Measurements from ENCODE around the gene SMIM43.
"Not testable (repeated sequence)": the region's sequence is repeated elsewhere in the genome, so short reads cannot be mapped to it uniquely, and the experiment has no call there.

SMIM43 gene

DNA sequence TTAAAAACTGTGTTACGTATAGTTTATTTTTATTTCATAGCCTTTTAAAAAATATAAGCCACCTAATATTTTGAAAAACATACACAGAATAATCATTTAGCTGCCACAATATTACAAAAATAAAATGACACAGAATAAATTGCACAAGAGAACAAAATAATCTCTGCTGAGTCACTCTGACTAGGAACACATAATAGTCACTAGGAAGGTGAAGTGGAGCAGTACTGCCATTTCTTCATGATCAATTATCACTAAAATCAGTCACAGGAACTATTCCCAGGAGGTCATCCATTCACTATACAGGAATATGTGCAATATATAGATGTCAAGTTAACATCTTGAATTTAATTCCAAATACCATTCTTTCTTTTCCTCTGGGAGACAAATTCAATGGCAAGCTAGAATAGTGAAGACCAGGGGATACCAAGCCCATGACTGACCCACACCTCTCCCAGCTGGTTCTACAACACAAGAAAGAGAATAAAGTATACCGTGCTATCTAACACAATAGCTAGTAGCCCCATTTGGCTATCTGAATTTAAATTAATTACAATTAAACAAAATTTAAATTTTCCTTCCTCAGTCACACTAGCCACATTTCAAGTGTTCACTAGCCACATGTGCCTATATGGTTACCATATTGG lies 5.9 kb downstream of the SMIM43 start:
- no peaks in the 10 kb centered on the region for H3K36me3 ChIP-seq (ENCODE audit: insufficient read depth, low read length)
- no peaks in the 10 kb centered on the region for H3K9me3 ChIP-seq (ENCODE audit: insufficient read depth, low read depth, low read length)
- no peak overlapping the region for H3K9ac ChIP-seq (ENCODE audit: low read depth, low read length, poor library complexity, severe bottlenecking)
- no peaks in the 10 kb centered on the region for H3K9me2 ChIP-seq (replicated peaks; ENCODE audit: low read depth, low read length)
- H2AFZ ChIP-seq (ENCODE audit: low read length), result no peak overlapping the region
- no peaks in the 10 kb centered on the region for H4K20me1 ChIP-seq (ENCODE audit: insufficient read depth, low read length, poor library complexity, severe bottlenecking)
- H3F3A ChIP-seq (ENCODE audit: low read depth), result no peaks in the 10 kb centered on the region
- H3K4me2 ChIP-seq (ENCODE audit: low read depth, low read length, poor library complexity, severe bottlenecking), result no peak overlapping the region
- H3K4me3 ChIP-seq (ENCODE audit: low read length, poor library complexity, severe bottlenecking), result no peak overlapping the region
- no peaks in the 10 kb centered on the region for H3K4me1 ChIP-seq (ENCODE audit: insufficient read depth, low read length, poor library complexity, severe bottlenecking)
- H3K79me2 ChIP-seq (ENCODE audit: insufficient read depth, low read length), result no peaks in the 10 kb centered on the region
- no peak for TF ChIP-seq CTCF (conservative IDR thresholded peaks at IDR 0.05; ENCODE audit: low read length)
- no peak for TF ChIP-seq EZH2phosphoT487 (IDR thresholded peaks at IDR 0.05; ENCODE audit: borderline replicate concordance)
- no peaks in the 10 kb centered on the region for H3K27me3 ChIP-seq (ENCODE audit: insufficient read depth, low read length, poor library complexity, severe bottlenecking)

DNA sequence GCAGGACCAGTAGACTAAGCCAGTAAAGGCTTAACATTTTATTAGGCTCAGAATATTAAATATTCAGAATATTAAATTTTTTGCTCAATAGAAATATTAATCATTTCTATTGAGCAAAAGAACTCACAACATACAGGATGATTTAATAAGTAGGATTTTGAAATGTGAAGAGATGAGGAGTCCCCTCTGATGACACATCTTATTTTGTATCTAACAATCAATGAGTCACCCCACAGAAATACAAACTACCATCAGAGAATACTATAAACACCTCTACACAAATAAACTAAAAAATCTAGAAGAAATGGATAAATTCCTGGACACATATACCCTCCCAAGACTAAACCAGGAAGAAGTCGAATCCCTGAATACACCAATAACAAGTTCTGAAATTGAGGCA lies 12.8 kb downstream of the SMIM43 start:
- not testable (repeated sequence) for H4K20me1 ChIP-seq (ENCODE audit: insufficient read depth, low read length, poor library complexity, severe bottlenecking); H3K9me2 ChIP-seq (replicated peaks; ENCODE audit: low read depth, low read length); H3K4me2 ChIP-seq (ENCODE audit: low read depth, low read length, poor library complexity, severe bottlenecking); H3K9ac ChIP-seq (ENCODE audit: low read depth, low read length, poor library complexity, severe bottlenecking); H3K4me3 ChIP-seq (ENCODE audit: low read length, poor library complexity, severe bottlenecking); H3F3A ChIP-seq (ENCODE audit: low read depth); H3K36me3 ChIP-seq (ENCODE audit: insufficient read depth, low read length); H3K9me3 ChIP-seq (ENCODE audit: insufficient read depth, low read depth, low read length); H3K27me3 ChIP-seq (ENCODE audit: insufficient read depth, low read length, poor library complexity, severe bottlenecking); H3K4me1 ChIP-seq (ENCODE audit: insufficient read depth, low read length, poor library complexity, severe bottlenecking); H3K79me2 ChIP-seq (ENCODE audit: insufficient read depth, low read length); H2AFZ ChIP-seq (ENCODE audit: low read length)

- Histone ChIP-seq H3K9me3 (ENCODE audit: insufficient read depth, low read depth, low read length) (no peaks in the 10 kb centered on the region), H3K9me2 (replicated peaks; ENCODE audit: low read depth, low read length) (no peaks in the 10 kb centered on the region), H3K4me1 (ENCODE audit: insufficient read depth, low read length, poor library complexity, severe bottlenecking) (no peaks in the 10 kb centered on the region), H3K36me3 (ENCODE audit: insufficient read depth, low read length) (no peaks in the 10 kb centered on the region), H3F3A (ENCODE audit: low read depth) (no peaks in the 10 kb centered on the region), H3K4me3 (ENCODE audit: low read length, poor library complexity, severe bottlenecking) (no peak overlapping the region), H3K27me3 (ENCODE audit: insufficient read depth, low read length, poor library complexity, severe bottlenecking) (no peaks in the 10 kb centered on the region), H3K79me2 (ENCODE audit: insufficient read depth, low read length) (no peaks in the 10 kb centered on the region), H3K9ac (ENCODE audit: low read depth, low read length, poor library complexity, severe bottlenecking) (no peak overlapping the region), H2AFZ (ENCODE audit: low read length) (no peak overlapping the region), H3K4me2 (ENCODE audit: low read depth, low read length, poor library complexity, severe bottlenecking) (no peak overlapping the region), H4K20me1 (ENCODE audit: insufficient read depth, low read length, poor library complexity, severe bottlenecking) (no peaks in the 10 kb centered on the region)
- no peak for TF ChIP-seq EZH2phosphoT487 (IDR thresholded peaks at IDR 0.05; ENCODE audit: borderline replicate concordance)
- TF ChIP-seq CTCF (conservative IDR thresholded peaks at IDR 0.05; ENCODE audit: low read length), result no peak
Observed at GRCh38 chr4:121749225-121749624, 15.7 kb downstream of the SMIM43 start.

DNA sequence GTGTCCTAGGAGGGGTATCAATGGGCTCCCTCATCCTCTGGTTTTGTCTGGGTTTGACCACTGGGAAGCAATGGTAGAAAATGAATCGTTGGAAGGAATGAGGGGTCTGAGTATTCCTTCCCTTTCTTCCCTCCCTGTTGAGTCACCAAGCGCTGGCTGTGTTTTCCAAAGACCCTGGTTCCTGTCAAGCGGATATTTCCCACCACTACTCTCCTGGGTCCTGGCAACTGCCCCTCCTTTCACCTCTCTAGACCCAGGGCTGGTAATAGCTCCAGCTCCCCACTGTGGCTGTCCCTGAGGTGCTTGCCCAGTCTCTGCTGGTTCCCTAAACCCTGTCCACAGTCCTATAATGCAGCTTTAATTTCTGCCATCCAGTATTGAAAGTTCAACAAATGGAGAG lies 22.2 kb downstream of the SMIM43 start:
- no peaks in the 10 kb centered on the region for H3K9me3 ChIP-seq (ENCODE audit: insufficient read depth, low read depth, low read length)
- H3K9me2 ChIP-seq (replicated peaks; ENCODE audit: low read depth, low read length), result no peaks in the 10 kb centered on the region
- H2AFZ ChIP-seq (ENCODE audit: low read length), result no peak overlapping the region
- H3K36me3 ChIP-seq (ENCODE audit: insufficient read depth, low read length), result no peaks in the 10 kb centered on the region
- H3K4me1 ChIP-seq (ENCODE audit: insufficient read depth, low read length, poor library complexity, severe bottlenecking), result no peaks in the 10 kb centered on the region
- no peak overlapping the region for H3K4me2 ChIP-seq (ENCODE audit: low read depth, low read length, poor library complexity, severe bottlenecking)
- no peak for TF ChIP-seq EZH2phosphoT487 (IDR thresholded peaks at IDR 0.05; ENCODE audit: borderline replicate concordance)
- no peak for TF ChIP-seq CTCF (conservative IDR thresholded peaks at IDR 0.05; ENCODE audit: low read length)
- no peaks in the 10 kb centered on the region for H3K79me2 ChIP-seq (ENCODE audit: insufficient read depth, low read length)
- H3F3A ChIP-seq (ENCODE audit: low read depth), result no peaks in the 10 kb centered on the region
- no peaks in the 10 kb centered on the region for H3K27me3 ChIP-seq (ENCODE audit: insufficient read depth, low read length, poor library complexity, severe bottlenecking)
- no peak overlapping the region for H3K4me3 ChIP-seq (ENCODE audit: low read length, poor library complexity, severe bottlenecking)
- no peak overlapping the region for H3K9ac ChIP-seq (ENCODE audit: low read depth, low read length, poor library complexity, severe bottlenecking)
- no peaks in the 10 kb centered on the region for H4K20me1 ChIP-seq (ENCODE audit: insufficient read depth, low read length, poor library complexity, severe bottlenecking)

All from Loucy (cell line).